Parietal lobe (tissue), 1 donor: ENCODE data around the gene MED27. TPM values are rescaled to one million over a fixed set of nuclear protein-coding genes. Genes with fewer than 3 reads are reported as not detected.

ENCODE experiments used
- total RNA-seq: library from RNA; depleted of rRNA; stranded (reverse); fragments of >200 nt; gene quantifications from one replicate; pipeline ENCODE4 v1.2.3, GENCODE V29; 2014

Gene MED27, protein sequence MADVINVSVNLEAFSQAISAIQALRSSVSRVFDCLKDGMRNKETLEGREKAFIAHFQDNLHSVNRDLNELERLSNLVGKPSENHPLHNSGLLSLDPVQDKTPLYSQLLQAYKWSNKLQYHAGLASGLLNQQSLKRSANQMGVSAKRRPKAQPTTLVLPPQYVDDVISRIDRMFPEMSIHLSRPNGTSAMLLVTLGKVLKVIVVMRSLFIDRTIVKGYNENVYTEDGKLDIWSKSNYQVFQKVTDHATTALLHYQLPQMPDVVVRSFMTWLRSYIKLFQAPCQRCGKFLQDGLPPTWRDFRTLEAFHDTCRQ
- total RNA-seq, result 17.8 TPM

DNA sequence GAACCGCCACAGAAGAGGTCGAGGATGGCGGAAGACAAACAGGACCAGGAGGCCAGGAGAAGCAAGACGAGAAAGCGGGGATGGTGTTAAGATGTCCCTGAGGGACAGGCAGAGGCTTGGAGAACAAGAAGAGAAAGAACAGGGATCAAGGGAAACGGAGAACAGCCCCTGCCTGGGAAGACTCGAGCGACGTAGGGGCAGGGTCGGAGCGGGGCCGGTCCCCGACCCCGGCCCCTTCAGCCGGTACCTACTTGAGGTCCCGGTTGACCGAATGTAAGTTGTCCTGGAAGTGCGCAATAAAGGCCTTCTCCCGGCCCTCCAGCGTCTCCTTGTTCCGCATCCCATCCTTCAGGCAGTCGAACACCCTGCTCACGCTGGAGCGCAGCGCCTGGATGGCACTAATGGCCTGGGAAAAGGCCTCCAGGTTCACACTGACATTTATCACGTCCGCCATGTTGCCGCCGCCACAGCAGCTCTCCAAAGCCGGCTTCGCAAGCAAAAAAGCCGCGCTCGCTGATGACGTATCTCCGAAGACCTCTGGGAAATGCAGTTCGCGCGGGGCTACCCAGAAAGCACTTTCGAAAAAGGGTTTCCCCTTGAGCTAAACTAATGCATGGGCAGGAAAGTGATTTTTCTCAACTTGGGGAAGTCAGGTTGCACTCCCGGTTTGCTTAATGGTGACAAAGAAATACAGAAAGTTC lies at the start of gene MED27:
Gene MED27, minus strand, starts transcription at position 477 of the 701 bp plus-strand sequence. Its CDS starts 23 bp downstream, at position 454.

Other genes starting within 250 kb of the MED27 start
- gene NTNG2, start 82.2 kb upstream of the MED27 start, total RNA-seq, result 17.5 TPM